GM18502 (cell line): ENCODE data around the gene HLCS.
"Not testable (repeated sequence)": the region's sequence is repeated elsewhere in the genome, so short reads cannot be mapped to it uniquely, and the experiment has no call there.

Experiments used
- ATAC-seq: cut with Tn5 transposase; IDR thresholded peaks from one replicate; pipeline ENCODE4 v1.9.1; 2021; ENCODE audit warnings: mild to moderate bottlenecking; ENCODE audit not compliant: unreplicated experiment, poor library complexity

HLCS gene

GRCh38 chr21:36820176-36821031 lies 146.1 kb downstream of the HLCS start:
- no peak for ATAC-seq

- no peak for ATAC-seq
These were observed 148.6 kb downstream of the HLCS start for GRCh38 chr21:36817732-36818450.

- ATAC-seq = no peak
These were observed 149.8 kb downstream of the HLCS start for GRCh38 chr21:36816561-36817130.

GRCh38 chr21:36816026-36816425 lies 150.4 kb downstream of the HLCS start:
- ATAC-seq = not testable (repeated sequence)

GRCh38 chr21:36815284-36815683 lies 151.2 kb downstream of the HLCS start:
- no peak for ATAC-seq

- no peak for ATAC-seq
These were observed 153.4 kb downstream of the HLCS start for GRCh38 chr21:36813052-36813451.

GRCh38 chr21:36811762-36812161 lies 154.7 kb downstream of the HLCS start:
- no peak for ATAC-seq

GRCh38 chr21:36810443-36810842 lies 156.0 kb downstream of the HLCS start:
- no peak for ATAC-seq

- ATAC-seq = no peak
These were observed 159.0 kb downstream of the HLCS start for GRCh38 chr21:36807422-36807928.

- ATAC-seq = no peak
These were observed 160.4 kb downstream of the HLCS start for GRCh38 chr21:36806103-36806502.

- ATAC-seq = no peak
These were observed 161.4 kb downstream of the HLCS start for GRCh38 chr21:36804874-36805611.

GRCh38 chr21:36803816-36804439 lies 162.5 kb downstream of the HLCS start:
- no peak for ATAC-seq

GRCh38 chr21:36803051-36803645 lies 163.3 kb downstream of the HLCS start:
- no peak for ATAC-seq

GRCh38 chr21:36800734-36801133 lies 165.7 kb downstream of the HLCS start:
- no peak for ATAC-seq

- no peak for ATAC-seq
These were observed 166.6 kb downstream of the HLCS start for GRCh38 chr21:36799869-36800268.

GRCh38 chr21:36798491-36798890 lies 168.0 kb downstream of the HLCS start:
- ATAC-seq = no peak

GRCh38 chr21:36796070-36796469 lies 170.4 kb downstream of the HLCS start:
- ATAC-seq = no peak

- ATAC-seq = no peak
These were observed 173.9 kb downstream of the HLCS start for GRCh38 chr21:36792505-36792967.

GRCh38 chr21:36791695-36792470 lies 174.6 kb downstream of the HLCS start:
- ATAC-seq = no peak
